ENCODE measurements around the gene PIK3AP1. TPM values are rescaled to one million over a fixed set of nuclear protein-coding genes. Genes with fewer than 3 reads are reported as not detected.

Gene PIK3AP1
- total RNA-seq, 1 experiment from 2014 or later, result 7.1 TPM

DNA sequence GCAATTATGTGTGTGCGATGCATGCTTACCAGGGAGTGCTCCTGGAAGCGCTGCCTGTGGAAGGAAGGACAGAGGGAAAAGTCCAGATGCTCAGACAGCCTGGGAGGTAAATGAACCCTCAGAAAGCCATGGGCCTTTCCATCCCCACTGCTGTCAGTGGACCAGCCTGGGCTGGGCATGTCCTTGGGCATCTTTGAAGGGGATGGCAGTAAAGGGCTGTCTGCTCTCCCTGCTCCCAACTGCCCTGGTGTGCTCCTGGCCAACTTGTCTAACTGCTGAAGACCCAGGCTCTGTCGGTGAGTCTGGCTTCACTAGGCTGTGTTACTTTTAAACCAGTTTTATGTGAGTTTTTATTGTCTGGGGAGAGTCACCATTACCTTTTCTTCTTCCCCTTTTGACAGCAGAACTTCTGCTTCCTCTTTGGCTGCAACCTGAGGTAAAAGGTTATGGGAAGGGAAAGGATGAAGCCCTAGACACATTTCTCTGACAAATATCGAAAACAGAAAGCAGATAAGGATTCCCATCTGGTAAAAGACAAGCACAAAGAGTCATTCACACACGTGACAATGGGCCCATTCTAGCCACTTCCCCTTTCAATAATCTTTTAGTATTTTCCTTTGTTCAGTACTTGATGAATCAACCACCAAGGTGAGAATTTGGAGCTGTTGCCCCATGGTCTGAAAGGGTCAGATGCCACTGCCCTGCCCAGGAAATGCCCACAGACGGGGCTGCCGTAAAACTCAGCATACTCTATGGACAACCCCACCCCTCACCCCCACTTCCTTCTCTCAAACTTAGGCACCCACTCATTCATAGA is 27.6 kb upstream of the PIK3AP1 start:
- H3K9ac ChIP-seq (ENCODE audit: low read length), result no peak overlapping the region
- intact Hi-C loops (cut with micrococcal nuclease), result no loop called here
- H3K9me2 ChIP-seq (ENCODE audit: insufficient read depth), result no peaks in the 10 kb centered on the region
- RAD21 ChIA-PET (ENCODE audit: low non-redundant PET in 1 of 2, low total read pairs in 2 of 2, uncharacterized antibody in 2 of 2, unreplicated experiment in 2 of 2), result no interaction called here
- H3K79me2 ChIP-seq (ENCODE audit: insufficient read depth, low read length), result no peaks in the 10 kb centered on the region
- H3K4me3 ChIP-seq (replicated peaks in 1 of 2; ENCODE audit: low read depth in 1 of 2, low read length in 2 of 2), result no peak overlapping the region
- no peaks in the 10 kb centered on the region for H3K27me3 ChIP-seq (ENCODE audit: insufficient read depth, low read length)
- no peak overlapping the region for H3K4me2 ChIP-seq (ENCODE audit: low read length)
- DNase-seq (ENCODE audit: low read depth, low spot score) (no peak), ATAC-seq (no peak)
- no TSS peak for BruUV-seq (replicated peaks)
- CTCF ChIA-PET, result no interaction called here
- H3K9me3 ChIP-seq (ENCODE audit: control insufficient read depth in 1 of 2, insufficient read depth in 1 of 2, low read depth in 1 of 2, low read length in 2 of 2), result no peaks in the 10 kb centered on the region
- TF ChIP-seq EZH2 (IDR thresholded peaks at IDR 0.05) (no peak), ZBTB33 (IDR thresholded peaks at IDR 0.05; ENCODE audit: extremely low read depth, insufficient replicate concordance, low read length) (no peak), SP1 (IDR thresholded peaks at IDR 0.05; ENCODE audit: low read depth) (no peak), ZFX (IDR thresholded peaks at IDR 0.05) (no peak), SRF (IDR thresholded peaks at IDR 0.05; ENCODE audit: low read depth) (no peak), EGR1 (IDR thresholded peaks at IDR 0.05; ENCODE audit: low read depth) (no peak), TCF7L2 (IDR thresholded peaks at IDR 0.05; ENCODE audit: borderline replicate concordance, extremely low read depth, insufficient read depth, insufficient read length) (no peak), REST (IDR thresholded peaks at IDR 0.05; ENCODE audit: low read depth) (no peak)
- H3K27ac ChIP-seq (ENCODE audit: low read depth, low read length), result no peak overlapping the region
- no peaks in the 10 kb centered on the region for H3K36me3 ChIP-seq (ENCODE audit: control insufficient read depth in 1 of 2, insufficient read depth in 2 of 2, low read length in 2 of 2)
- POLR2A ChIA-PET, result no interaction called here
- no peaks in the 10 kb centered on the region for H3K4me1 ChIP-seq (ENCODE audit: control insufficient read depth in 1 of 2, insufficient read depth in 2 of 2, low read length in 2 of 2)
- H4K20me1 ChIP-seq (ENCODE audit: insufficient read depth), result no peaks in the 10 kb centered on the region
- no peak overlapping the region for H2AFZ ChIP-seq (ENCODE audit: low read depth, low read length, poor library complexity, severe bottlenecking)

Measured in HCT116 (cell line).